Cardiac fibroblast (primary cell): ENCODE results near the gene VDR.
A peak's percentile ranks its signal among the peaks of the same experiment; 100 is the strongest.

Source experiments
- DNase-seq, 2 donors: peaks; one replicate each; pipeline versions ENCODE4 v3.0.0 to v3.0.0-alpha.2; 2010; ENCODE audit warnings: low read depth in 2 of 2
- H3K4me3 ChIP-seq, 2 donors: replicated peaks in 1 of 2; 1 replicate in 1 of 2; 2 replicates in 1 of 2; pipeline ENCODE4 v1.5.1; 2011; ENCODE audit warnings: low read depth in 2 of 2, low read length in 2 of 2, mild to moderate bottlenecking in 2 of 2, moderate library complexity in 1 of 2
- TF ChIP-seq, protein P1 (sequence below): IDR thresholded peaks from one replicate; pipeline ENCODE4 v1.5.1; 2011; ENCODE audit warnings: low read depth, mild to moderate bottlenecking, low read length, inconsistent platforms

The VDR gene

DNA sequence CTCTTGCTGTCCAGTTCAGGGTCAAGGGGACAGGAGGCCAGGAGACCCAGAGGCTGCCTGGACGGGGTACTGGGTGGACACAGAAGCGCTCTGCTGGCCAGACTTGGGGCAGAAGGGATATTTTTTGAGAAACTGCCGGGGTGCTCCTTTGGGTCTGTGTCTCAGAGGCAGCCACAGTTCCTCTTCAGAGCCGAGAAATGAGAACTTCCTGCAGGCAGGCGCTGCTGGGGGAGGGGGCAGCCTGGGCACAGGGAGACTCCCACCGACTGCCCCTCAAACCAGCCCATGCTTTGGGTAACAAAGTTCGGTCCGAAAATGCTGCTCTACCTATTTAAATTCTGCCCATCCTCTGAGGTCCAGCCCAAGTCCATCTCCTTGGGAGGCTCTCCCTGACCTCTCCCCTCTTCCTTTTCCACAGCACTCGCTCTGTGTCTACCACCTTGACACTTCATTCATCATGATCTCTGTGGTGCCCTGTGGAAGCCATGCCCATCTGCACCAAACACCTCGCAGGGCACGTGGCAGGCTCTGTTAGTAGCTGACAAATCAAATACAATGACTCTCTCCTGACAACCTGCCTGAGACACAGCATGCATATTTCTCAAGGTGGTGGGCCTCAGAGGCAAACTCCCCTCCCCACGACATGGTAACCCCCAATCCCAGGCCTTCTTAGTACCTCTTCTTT is 101.5 kb downstream of the VDR start:
- TF ChIP-seq, protein P1, sequence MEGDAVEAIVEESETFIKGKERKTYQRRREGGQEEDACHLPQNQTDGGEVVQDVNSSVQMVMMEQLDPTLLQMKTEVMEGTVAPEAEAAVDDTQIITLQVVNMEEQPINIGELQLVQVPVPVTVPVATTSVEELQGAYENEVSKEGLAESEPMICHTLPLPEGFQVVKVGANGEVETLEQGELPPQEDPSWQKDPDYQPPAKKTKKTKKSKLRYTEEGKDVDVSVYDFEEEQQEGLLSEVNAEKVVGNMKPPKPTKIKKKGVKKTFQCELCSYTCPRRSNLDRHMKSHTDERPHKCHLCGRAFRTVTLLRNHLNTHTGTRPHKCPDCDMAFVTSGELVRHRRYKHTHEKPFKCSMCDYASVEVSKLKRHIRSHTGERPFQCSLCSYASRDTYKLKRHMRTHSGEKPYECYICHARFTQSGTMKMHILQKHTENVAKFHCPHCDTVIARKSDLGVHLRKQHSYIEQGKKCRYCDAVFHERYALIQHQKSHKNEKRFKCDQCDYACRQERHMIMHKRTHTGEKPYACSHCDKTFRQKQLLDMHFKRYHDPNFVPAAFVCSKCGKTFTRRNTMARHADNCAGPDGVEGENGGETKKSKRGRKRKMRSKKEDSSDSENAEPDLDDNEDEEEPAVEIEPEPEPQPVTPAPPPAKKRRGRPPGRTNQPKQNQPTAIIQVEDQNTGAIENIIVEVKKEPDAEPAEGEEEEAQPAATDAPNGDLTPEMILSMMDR = no peak
- no peak for DNase-seq
- no peak overlapping the region for H3K4me3 ChIP-seq

DNA sequence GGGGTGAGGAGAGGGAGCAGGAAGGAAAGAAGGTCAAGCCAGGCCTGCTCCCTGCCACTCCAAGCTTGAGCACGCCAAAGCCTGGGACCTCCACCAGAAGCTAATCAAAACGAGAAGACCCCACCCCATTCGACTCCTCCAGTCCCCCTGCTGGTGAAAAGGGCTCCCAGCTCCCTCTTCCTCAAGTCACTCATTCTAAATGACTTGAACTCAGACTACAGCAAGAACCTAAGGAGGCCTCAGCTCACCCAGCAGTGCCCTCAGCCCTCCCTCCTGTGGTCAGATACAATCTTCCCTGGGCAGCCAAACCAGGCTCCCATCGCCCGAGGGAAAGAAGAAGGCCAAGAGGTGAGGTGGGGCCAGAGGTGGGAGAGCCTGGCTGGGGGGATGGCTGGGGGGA is 102.5 kb downstream of the VDR start:
- peak in 1 of 2 donors; percentile 36 for DNase-seq
- no peak overlapping the region for H3K4me3 ChIP-seq
- TF ChIP-seq, protein P1 = peak; percentile 30

DNA sequence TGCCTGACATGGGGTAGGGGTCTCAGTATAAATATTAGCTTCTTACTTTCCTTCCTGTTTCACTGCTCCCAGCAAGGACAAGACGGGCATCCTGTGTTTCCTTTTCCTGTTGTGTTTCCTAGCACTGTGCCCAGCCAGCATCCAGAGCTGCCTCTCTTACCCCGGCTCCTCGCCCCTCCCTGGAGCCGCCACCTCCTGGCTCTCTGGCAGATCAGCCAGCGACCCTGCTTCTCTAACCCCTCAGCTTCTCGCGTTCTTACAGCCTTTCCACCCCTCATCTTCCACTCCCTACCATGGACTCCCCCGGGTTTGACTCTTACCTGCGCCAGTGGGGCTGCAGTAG is 102.9 kb downstream of the VDR start:
- DNase-seq = no peak
- TF ChIP-seq, protein P1 = no peak
- H3K4me3 ChIP-seq = no peak overlapping the region

DNA sequence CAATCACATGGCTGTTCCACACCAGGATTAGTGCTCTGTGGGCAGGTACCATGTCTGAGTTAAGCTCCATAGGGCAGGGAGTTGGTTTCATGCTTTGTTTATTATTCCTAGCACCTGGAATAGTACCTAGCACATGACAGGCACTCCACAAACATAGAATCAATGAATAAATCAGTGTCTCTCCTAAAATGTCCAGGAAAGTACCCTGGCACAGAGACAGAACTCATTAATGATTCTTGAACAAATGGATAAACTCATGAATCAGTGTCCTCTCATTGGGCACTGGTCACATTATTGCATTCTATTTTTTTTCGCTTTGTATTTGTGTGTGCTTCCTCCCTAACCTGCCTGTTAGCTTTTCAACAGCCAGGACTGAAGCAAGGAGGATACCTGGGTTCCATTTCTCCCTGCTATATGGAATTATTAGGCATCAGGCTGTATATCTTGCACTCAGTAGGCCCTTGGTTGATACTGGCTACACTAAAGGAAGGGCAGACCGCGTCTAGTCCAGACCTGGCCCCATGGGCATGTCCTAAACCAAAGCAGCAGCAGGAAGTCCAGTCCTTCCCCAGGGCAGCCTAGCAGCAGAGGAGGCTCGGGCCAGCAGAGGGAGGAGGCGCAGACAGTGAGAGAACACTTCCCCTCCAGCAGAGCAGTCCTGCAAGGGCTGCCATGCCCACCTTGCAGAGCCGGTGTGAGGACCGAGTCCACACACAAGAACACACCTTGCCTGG is 103.5 kb downstream of the VDR start:
- H3K4me3 ChIP-seq = no peak overlapping the region
- TF ChIP-seq, protein P1 = peak; percentile 53
- DNase-seq = peak; percentile 38 to 44

DNA sequence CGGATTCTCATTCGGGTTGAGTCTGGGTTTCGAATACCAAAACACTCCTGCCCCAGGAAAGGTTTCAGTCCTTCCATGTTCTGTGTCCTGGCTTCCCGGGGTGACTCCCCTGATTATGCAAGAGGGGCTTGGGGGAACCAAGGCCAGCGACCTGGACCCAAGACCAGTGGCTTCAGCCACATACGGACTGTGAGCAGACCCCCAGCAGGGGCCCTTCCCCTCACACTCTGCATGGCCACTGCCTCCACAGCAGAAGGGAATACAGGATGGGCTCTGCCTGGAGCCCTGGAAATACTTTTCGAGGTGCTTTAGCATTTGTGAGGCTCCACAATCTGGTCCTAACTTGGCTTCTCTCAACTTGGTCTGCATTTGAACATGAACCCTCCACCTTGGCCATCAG is 104.2 kb downstream of the VDR start:
- TF ChIP-seq, protein P1 = no peak
- no peak overlapping the region for H3K4me3 ChIP-seq
- no peak for DNase-seq

DNA sequence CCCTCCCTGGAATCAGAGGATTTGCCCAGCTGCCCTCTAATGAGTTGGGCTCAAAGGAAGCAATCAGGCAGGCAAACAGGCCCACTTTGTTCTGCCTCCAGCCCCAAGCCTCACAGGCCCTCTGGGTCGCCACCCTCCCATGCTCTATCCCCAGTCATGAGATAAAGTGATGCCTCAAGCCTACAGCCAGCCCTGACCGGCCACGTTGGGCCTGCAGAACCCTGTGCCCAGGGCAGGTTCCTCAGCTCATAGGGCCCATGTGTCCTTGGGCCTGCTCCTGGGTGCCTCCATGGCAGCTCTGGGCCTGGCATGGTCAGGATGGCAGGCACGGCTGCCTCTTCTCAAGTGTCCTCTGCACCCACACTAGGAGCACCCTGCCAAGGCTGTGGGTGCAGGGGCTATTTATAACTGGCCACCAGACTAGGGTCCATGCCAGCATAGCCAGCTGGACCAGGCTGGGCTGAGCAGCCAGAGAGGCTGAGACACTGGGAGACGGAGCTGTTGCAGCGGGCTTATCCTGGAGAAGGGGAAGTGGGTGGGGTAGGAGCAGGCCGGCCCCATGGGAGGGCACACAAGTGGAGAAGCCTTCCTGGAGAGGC is 105.3 kb downstream of the VDR start:
- TF ChIP-seq, protein P1 = no peak
- DNase-seq = peak in 1 of 2 donors; percentile 68
- H3K4me3 ChIP-seq = no peak overlapping the region
